Caco-2 (cell line): ENCODE results near the gene OR6C76. TPM values are rescaled to one million over a fixed set of nuclear protein-coding genes. Genes with fewer than 3 reads are reported as not detected.
"Not testable (repeated sequence)": the region's sequence is repeated elsewhere in the genome, so short reads cannot be mapped to it uniquely, and the experiment has no call there.

Experiments
- BruUV-seq: library from RNA; stranded (reverse); fragments of 400-500 nt; replicated peaks from 2 replicates; lab custom pipeline; 2021; lab: Mats Ljungman, UMichigan
- CTCF ChIA-PET: fragments of 300-600 bp; sonication (Branson Sonifier 250); formaldehyde crosslinking; loops from one replicate; lab custom pipeline; 2022; ENCODE audit warnings: antibody characterized with exemption; lab: Charles Lee
- POLR2A ChIA-PET: fragments of 300-600 bp; sonication (Branson Sonifier 250); formaldehyde crosslinking; loops from one replicate; lab custom pipeline; 2022; ENCODE audit warnings: antibody characterized with exemption; lab: Charles Lee
- DNase-seq, 2 experiments: peaks; one replicate each; pipeline versions ENCODE4 v3.0.0 to v3.0.0-alpha.2; 2020 to 2022
- H3K27me3 ChIP-seq: replicated peaks from 2 replicates; pipeline ENCODE4 v1.6.0; 2011; ENCODE audit warnings: low read length; ENCODE audit not compliant: control insufficient read depth, insufficient read depth
- H3K36me3 ChIP-seq: 2 replicates; pipeline ENCODE4 v1.5.1; 2011; ENCODE audit warnings: low read length; ENCODE audit not compliant: control insufficient read depth, insufficient read depth
- H3K4me1 ChIP-seq: fragments of 250-450 bp; sonication (Bioruptor Pico); 2 replicates; pipeline ENCODE4 v1.5.1; 2020; ENCODE audit warnings: mild to moderate bottlenecking
- H3K4me3 ChIP-seq: 2 replicates; pipeline ENCODE4 v1.5.1; 2011; ENCODE audit warnings: low read depth, mild to moderate bottlenecking, control low read depth, low read length
- H3K9me3 ChIP-seq: fragments of 250-450 bp; sonication (Bioruptor Pico); 2 replicates; pipeline ENCODE4 v1.5.1; 2020; ENCODE audit warnings: mild to moderate bottlenecking, moderate library complexity
- H3K27ac Mint-ChIP-seq: one replicate; pipeline ENCODE4 v1.8.0; 2022; ENCODE audit warnings: mixed read lengths; ENCODE audit not compliant: unreplicated experiment
- H3K27me3 Mint-ChIP-seq: one replicate; pipeline ENCODE4 v1.8.0; 2022; ENCODE audit warnings: mixed read lengths; ENCODE audit not compliant: insufficient read depth, unreplicated experiment
- H3K36me3 Mint-ChIP-seq: one replicate; pipeline ENCODE4 v1.8.0; 2022; ENCODE audit warnings: mild to moderate bottlenecking, mixed read lengths; ENCODE audit not compliant: insufficient read depth, unreplicated experiment
- H3K4me1 Mint-ChIP-seq: one replicate; pipeline ENCODE4 v1.8.0; 2022; ENCODE audit warnings: low read depth, mixed read lengths; ENCODE audit not compliant: unreplicated experiment
- H3K4me3 Mint-ChIP-seq: one replicate; pipeline ENCODE4 v1.8.0; 2022; ENCODE audit warnings: mild to moderate bottlenecking, moderate library complexity, mixed read lengths; ENCODE audit not compliant: unreplicated experiment
- H3K9me3 Mint-ChIP-seq: one replicate; pipeline ENCODE4 v1.8.0; 2022; ENCODE audit warnings: mixed read lengths; ENCODE audit not compliant: unreplicated experiment
- intact Hi-C: fragments of 100-400 bp; cut with micrococcal nuclease; formaldehyde crosslinking; loops from one replicate; pipeline ENCODE4 v1.10.0; 2022; ENCODE audit not compliant: unreplicated experiment
- total RNA-seq: library from RNA; stranded (reverse); gene quantifications from 2 replicates; pipeline ENCODE4 v1.2.3, GENCODE V29; 2022
- TF ChIP-seq, protein P1 (sequence below), 2 experiments: fragments of 200-600 bp in 1 of 2; IDR thresholded peaks; 1 replicate in 1 of 2; 2 replicates in 1 of 2; pipeline versions ENCODE4 v1.5.1 to v1.8.0; 2011 to 2022; ENCODE audit warnings: antibody characterized with exemption in 1 of 2, control low read depth in 1 of 2, inconsistent platforms in 1 of 2, low read depth in 1 of 2, low read length in 1 of 2, mild to moderate bottlenecking in 1 of 2, moderate library complexity in 1 of 2; ENCODE audit not compliant: insufficient read depth in 1 of 2, severe bottlenecking in 1 of 2, unreplicated experiment in 1 of 2

OR6C76 gene
- total RNA-seq, 1 experiment from 2014 or later = not detected

DNA sequence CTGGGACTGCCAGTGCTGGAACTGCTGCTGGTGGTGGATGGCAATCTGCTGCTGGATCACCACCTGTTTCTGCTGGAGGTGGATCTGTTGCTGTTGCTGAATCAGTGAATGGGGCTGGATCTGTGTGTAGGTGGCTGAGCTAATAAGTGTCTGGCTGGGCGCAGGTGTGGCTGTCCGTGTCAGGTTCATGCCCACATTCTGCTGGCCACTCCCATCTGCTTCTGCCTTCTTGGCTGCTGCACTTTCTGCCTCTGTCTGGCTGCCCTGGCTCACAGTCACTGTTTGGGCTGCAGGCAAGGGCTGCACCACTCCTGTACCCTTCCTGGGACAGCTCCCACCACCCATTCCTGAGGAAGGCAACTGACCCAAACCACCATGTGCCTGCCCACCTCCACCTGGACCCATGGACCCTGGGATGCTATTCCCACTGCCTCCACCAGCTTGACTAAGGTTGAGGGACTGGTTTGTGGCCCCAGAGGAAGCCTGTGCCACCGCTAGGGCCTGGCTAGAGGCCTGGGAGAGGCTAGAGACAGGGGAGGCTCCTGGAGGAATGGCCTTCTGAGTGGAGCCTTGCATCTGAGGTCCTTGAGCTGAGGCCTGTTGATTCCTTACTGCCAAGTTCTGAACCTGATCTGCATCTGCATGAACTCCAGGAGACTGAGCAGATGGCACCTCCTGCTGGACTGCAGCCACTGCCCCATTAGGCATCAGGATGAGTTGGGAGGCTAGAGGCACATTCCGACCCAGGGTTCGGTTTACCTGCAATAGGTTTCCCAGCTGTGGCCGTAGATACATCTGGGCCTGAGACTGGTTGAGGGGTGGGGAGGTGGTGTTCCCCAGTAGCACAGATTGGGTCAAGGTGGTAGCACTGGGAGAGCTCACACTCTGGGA lies 12.3 kb upstream of the OR6C76 start:
- H3K36me3 Mint-ChIP-seq, H3K4me1 ChIP-seq, H3K4me1 Mint-ChIP-seq, H3K9me3 ChIP-seq, BruUV-seq, H3K9me3 Mint-ChIP-seq, POLR2A ChIA-PET, H3K4me3 ChIP-seq, CTCF ChIA-PET, DNase-seq, H3K27me3 Mint-ChIP-seq, H3K27ac Mint-ChIP-seq, intact Hi-C loops, H3K27me3 ChIP-seq, H3K36me3 ChIP-seq, H3K4me3 Mint-ChIP-seq: not testable (repeated sequence)

DNA sequence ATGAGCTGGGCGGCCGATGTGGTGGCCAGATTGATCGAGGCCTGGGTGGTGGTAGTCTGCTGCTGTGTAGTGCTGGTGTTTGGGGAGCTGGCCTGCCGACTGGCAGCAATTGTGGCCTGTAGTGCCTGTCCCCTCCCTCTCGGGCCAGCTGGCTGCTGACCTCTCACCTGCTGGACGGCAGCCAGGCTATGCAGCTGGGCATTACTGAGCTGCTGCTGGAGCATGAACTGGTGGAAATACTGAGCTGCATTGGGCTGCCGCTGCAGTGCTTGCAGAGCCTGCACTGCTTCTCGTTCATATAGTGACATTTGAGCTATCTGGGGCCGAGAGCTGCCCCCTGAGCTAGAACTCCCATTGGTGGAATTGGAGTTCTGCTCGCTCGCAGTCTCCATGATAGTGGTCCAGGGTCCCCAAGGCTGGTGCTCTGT lies 11.6 kb upstream of the OR6C76 start:
- H3K27ac Mint-ChIP-seq, BruUV-seq, H3K4me1 ChIP-seq, intact Hi-C loops, H3K4me3 ChIP-seq, POLR2A ChIA-PET, H3K9me3 Mint-ChIP-seq, CTCF ChIA-PET, H3K36me3 Mint-ChIP-seq, H3K27me3 ChIP-seq, H3K9me3 ChIP-seq, H3K36me3 ChIP-seq, H3K4me3 Mint-ChIP-seq, H3K4me1 Mint-ChIP-seq, H3K27me3 Mint-ChIP-seq, DNase-seq: not testable (repeated sequence)

DNA sequence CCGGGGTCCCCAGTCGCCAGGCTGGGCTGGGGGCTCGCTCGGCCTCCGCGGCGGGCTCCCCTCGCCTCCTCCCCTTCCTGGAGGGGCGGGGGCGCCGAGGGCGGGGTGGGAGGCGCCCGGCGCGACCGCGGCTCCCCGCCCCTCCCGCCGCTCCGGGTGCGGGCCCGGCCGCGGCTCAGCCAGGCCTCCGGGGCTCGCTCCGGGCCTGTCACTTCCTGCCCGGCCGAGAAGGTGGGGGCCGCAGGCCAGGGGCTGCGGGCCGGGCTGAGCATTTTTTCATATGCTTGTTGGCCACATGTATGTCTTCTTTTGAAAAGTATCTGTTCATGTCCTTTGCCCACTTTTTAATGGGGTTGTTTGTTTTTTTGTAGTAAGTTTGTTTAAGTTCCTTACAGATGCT lies 11.2 kb upstream of the OR6C76 start:
- H3K9me3 ChIP-seq, intact Hi-C loops, DNase-seq, H3K36me3 ChIP-seq, H3K36me3 Mint-ChIP-seq, BruUV-seq, H3K4me1 Mint-ChIP-seq, H3K27me3 Mint-ChIP-seq, H3K9me3 Mint-ChIP-seq, H3K27ac Mint-ChIP-seq, POLR2A ChIA-PET, H3K4me3 Mint-ChIP-seq, H3K4me3 ChIP-seq, CTCF ChIA-PET, H3K4me1 ChIP-seq, H3K27me3 ChIP-seq: not testable (repeated sequence)

DNA sequence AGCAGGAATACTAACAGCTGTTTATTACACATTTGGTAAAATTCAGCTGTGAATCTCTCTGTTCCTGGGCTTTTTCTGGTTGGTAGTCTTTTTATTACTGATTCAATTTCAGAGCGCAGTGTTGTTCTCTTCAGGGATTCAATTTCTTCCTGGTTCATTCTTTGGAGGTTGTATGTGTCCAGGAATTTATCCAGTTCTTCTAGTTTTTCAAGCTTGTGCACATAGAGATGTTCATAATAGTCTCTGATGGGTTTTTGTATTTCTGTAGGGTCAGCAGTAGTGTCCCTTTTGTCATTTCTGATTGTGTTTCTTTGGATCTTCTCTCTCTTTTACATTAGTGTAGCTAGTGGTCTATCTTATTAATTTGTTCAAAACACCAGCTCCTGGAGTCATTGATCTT lies 9.1 kb upstream of the OR6C76 start:
- DNase-seq = no peak
- CTCF ChIA-PET = no interaction called here
- Histone ChIP-seq H3K4me3 (no peak overlapping the region), H3K4me1 (no peaks in the 10 kb centered on the region), H3K9me3 (peaks cover 3% of the 10 kb centered on the region; the same call in 1 of the 2 replicates), H3K36me3 (no peaks in the 10 kb centered on the region), H3K27me3 (no peaks in the 10 kb centered on the region)
- H3K27ac Mint-ChIP-seq = no peak overlapping the region
- no peaks in the 10 kb centered on the region for H3K9me3 Mint-ChIP-seq
- no peaks in the 10 kb centered on the region for H3K4me1 Mint-ChIP-seq
- intact Hi-C loops = no loop called here
- no peaks in the 10 kb centered on the region for H3K27me3 Mint-ChIP-seq
- H3K4me3 Mint-ChIP-seq = no peak overlapping the region
- TF ChIP-seq, protein P1, sequence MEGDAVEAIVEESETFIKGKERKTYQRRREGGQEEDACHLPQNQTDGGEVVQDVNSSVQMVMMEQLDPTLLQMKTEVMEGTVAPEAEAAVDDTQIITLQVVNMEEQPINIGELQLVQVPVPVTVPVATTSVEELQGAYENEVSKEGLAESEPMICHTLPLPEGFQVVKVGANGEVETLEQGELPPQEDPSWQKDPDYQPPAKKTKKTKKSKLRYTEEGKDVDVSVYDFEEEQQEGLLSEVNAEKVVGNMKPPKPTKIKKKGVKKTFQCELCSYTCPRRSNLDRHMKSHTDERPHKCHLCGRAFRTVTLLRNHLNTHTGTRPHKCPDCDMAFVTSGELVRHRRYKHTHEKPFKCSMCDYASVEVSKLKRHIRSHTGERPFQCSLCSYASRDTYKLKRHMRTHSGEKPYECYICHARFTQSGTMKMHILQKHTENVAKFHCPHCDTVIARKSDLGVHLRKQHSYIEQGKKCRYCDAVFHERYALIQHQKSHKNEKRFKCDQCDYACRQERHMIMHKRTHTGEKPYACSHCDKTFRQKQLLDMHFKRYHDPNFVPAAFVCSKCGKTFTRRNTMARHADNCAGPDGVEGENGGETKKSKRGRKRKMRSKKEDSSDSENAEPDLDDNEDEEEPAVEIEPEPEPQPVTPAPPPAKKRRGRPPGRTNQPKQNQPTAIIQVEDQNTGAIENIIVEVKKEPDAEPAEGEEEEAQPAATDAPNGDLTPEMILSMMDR (IDR thresholded peaks at IDR 0.05; ENCODE audit: insufficient read depth in 1 of 2, low read depth in 1 of 2, low read length in 1 of 2, severe bottlenecking in 1 of 2, unreplicated experiment in 1 of 2) = no peak
- BruUV-seq = no TSS peak
- POLR2A ChIA-PET = no interaction called here
- H3K36me3 Mint-ChIP-seq = no peaks in the 10 kb centered on the region
